Mucosa of descending colon (tissue), 3 donors: ENCODE results near the gene ZSWIM6. TPM values are rescaled to one million over a fixed set of nuclear protein-coding genes. Genes with fewer than 3 reads are reported as not detected.

Experiments used
- ATAC-seq: fragments of 200-7000 bp; cut with Tn5 transposase; one replicate; pipeline ENCODE4 v1.9.1; 2020; ENCODE audit warnings: mild to moderate bottlenecking, moderate library complexity
- DNase-seq, 3 donors: peaks; one replicate each; pipeline ENCODE4 v3.0.0-alpha.2; 2020
- H3K36me3 ChIP-seq: fragments of 200-600 bp; one replicate; pipeline ENCODE4 v1.8.0; 2021; ENCODE audit warnings: low read depth, mild to moderate bottlenecking
- H3K4me1 ChIP-seq: fragments of 200-600 bp; one replicate; pipeline ENCODE4 v1.8.0; 2021; ENCODE audit warnings: low read depth, mild to moderate bottlenecking
- H3K4me3 ChIP-seq: fragments of 200-600 bp; one replicate; pipeline ENCODE4 v1.8.0; 2021; ENCODE audit warnings: mild to moderate bottlenecking
- H3K9me3 ChIP-seq: fragments of 200-600 bp; one replicate; pipeline ENCODE4 v1.8.0; 2021; ENCODE audit warnings: mild to moderate bottlenecking
- intact Hi-C, 2 donors: fragments of 100-400 bp; cut with DNase I in 1 of 2; cut with micrococcal nuclease in 1 of 2; formaldehyde crosslinking; loops; one replicate each; pipeline versions ENCODE4 v1.11.0 to v1.11.1; 2022; cut with DNase I, micrococcal nuclease
- total RNA-seq, 3 donors: library from RNA; stranded (reverse); fragmentation: NEBNext Ultra II Directional in 2 of 3; extraction: Animal tissue kit (Norgen Biotek cat#: 25700) in 2 of 3; gene quantifications; one replicate each; pipeline versions ENCODE4 v1.2.1 to v1.2.4, GENCODE V29; 2021 to 2023
- TF ChIP-seq, protein P1 (sequence below): fragments of 200-600 bp; IDR thresholded peaks from one replicate; pipeline ENCODE4 v1.8.0; 2022; ENCODE audit warnings: antibody characterized with exemption, mild to moderate bottlenecking
- donor health status: DM: no; HTN: no; CAD: no; lungs with moderate emphysema.
- donor health status: DM: no; HTN: no; CAD: no.
- donor health status: DM: no; HTN: yes; CAD: no.

Gene ZSWIM6
- total RNA-seq, 3 donors from 2014 or later = 26.2 to 39.4 (median 27.8) TPM

- no peak for DNase-seq
- peaks cover 5% of the 10 kb centered on the region for H3K4me1 ChIP-seq
- ATAC-seq = no peak
- no peaks in the 10 kb centered on the region for H3K36me3 ChIP-seq
- TF ChIP-seq, protein P1, sequence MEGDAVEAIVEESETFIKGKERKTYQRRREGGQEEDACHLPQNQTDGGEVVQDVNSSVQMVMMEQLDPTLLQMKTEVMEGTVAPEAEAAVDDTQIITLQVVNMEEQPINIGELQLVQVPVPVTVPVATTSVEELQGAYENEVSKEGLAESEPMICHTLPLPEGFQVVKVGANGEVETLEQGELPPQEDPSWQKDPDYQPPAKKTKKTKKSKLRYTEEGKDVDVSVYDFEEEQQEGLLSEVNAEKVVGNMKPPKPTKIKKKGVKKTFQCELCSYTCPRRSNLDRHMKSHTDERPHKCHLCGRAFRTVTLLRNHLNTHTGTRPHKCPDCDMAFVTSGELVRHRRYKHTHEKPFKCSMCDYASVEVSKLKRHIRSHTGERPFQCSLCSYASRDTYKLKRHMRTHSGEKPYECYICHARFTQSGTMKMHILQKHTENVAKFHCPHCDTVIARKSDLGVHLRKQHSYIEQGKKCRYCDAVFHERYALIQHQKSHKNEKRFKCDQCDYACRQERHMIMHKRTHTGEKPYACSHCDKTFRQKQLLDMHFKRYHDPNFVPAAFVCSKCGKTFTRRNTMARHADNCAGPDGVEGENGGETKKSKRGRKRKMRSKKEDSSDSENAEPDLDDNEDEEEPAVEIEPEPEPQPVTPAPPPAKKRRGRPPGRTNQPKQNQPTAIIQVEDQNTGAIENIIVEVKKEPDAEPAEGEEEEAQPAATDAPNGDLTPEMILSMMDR = no peak
- intact Hi-C loops = no loop called here
- H3K9me3 ChIP-seq = no peaks in the 10 kb centered on the region
- H3K4me3 ChIP-seq = no peak overlapping the region
Observed at GRCh38 chr5:61371474-61371873, 39.4 kb downstream of the ZSWIM6 start.

DNA sequence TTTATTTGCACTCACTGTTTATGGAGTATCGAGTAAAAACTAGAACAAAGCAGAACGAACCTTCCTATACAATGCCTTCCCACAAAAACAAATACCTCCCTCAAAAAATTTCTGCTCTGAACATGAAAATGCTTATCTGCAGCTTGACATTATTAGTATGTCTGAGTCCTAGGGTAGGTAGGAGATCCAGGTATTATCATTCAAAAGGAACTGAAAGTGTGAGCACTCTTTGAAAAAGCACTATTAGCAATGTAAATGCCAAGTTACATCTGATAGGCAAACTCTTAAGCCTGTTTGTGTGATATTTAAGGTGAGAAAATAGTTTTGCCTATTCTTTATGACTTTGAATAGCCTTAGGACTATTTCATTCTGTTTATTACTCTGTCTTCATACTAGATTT is 47.6 kb downstream of the ZSWIM6 start:
- no peaks in the 10 kb centered on the region for H3K36me3 ChIP-seq
- H3K4me3 ChIP-seq = no peak overlapping the region
- intact Hi-C loops = no loop called here
- TF ChIP-seq, protein P1 = no peak
- ATAC-seq (no peak), DNase-seq (no peak)
- peaks cover 20% of the 10 kb centered on the region for H3K4me1 ChIP-seq
- no peaks in the 10 kb centered on the region for H3K9me3 ChIP-seq

- DNase-seq (no peak), ATAC-seq (no peak)
- Histone ChIP-seq H3K9me3 (no peaks in the 10 kb centered on the region), H3K36me3 (no peaks in the 10 kb centered on the region), H3K4me1 (peaks cover 30% of the 10 kb centered on the region), H3K4me3 (no peak overlapping the region)
- TF ChIP-seq, protein P1 = no peak
- intact Hi-C loops = no loop called here
Observed at GRCh38 chr5:61381968-61382367, 49.9 kb downstream of the ZSWIM6 start.

GRCh38 chr5:61385627-61386026 is 53.6 kb downstream of the ZSWIM6 start:
- peaks cover 17% of the 10 kb centered on the region for H3K4me1 ChIP-seq
- no peak overlapping the region for H3K4me3 ChIP-seq
- intact Hi-C loops = no loop called here
- TF ChIP-seq, protein P1 = no peak
- ATAC-seq (no peak), DNase-seq (no peak)
- H3K36me3 ChIP-seq = no peaks in the 10 kb centered on the region
- no peaks in the 10 kb centered on the region for H3K9me3 ChIP-seq

GRCh38 chr5:61386045-61386800 is 54.2 kb downstream of the ZSWIM6 start:
- Histone ChIP-seq H3K9me3 (no peaks in the 10 kb centered on the region), H3K4me1 (peaks cover 11% of the 10 kb centered on the region), H3K36me3 (no peaks in the 10 kb centered on the region), H3K4me3 (no peak overlapping the region)
- DNase-seq = no peak
- ATAC-seq = peak; percentile 74
- TF ChIP-seq, protein P1 = no peak
- intact Hi-C loops = no loop called here
